ENCODE results near the gene PRPF19. TPM values are rescaled to one million over a fixed set of nuclear protein-coding genes. Genes with fewer than 3 reads are reported as not detected.

The PRPF19 gene
- total RNA-seq, 1 donor from 2014 or later: 36.1 TPM

DNA sequence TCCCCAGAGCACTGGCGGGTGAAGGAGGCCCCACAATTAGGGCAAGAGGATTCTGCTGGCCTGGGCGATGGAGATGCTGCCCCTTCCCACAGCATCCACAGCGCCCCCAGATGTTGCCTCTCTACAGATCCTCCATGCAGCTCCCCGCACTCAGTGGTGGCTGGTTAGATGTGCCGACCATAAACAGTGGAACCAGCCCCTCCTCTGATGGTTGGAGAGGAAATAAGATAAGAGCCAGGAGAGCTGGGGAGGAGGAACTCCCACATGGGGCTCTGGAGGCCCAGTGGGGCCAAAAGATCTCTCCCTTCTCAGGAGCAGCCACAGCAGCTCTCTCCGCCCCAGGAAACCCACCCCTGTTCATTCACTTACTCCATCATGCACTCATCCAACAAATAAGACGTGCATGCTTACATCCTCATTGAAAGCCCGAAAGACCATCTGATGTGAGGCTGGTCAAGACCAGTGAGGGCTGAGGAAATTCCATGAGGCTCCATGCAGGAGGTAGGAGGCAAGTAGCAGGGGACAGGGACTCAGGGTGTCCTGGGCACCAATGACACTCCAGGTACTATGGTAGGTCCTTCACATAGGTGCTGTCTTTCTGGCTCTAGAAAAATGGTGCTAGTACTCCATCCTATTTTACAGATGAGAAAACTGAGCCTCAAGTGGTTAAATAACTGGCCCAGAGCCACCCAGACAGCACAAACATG lies 52.1 kb downstream of the PRPF19 start:
- FAIRE-seq (no peak), DNase-seq (ENCODE audit: low read depth) (no peak)
- TF ChIP-seq, protein P1, sequence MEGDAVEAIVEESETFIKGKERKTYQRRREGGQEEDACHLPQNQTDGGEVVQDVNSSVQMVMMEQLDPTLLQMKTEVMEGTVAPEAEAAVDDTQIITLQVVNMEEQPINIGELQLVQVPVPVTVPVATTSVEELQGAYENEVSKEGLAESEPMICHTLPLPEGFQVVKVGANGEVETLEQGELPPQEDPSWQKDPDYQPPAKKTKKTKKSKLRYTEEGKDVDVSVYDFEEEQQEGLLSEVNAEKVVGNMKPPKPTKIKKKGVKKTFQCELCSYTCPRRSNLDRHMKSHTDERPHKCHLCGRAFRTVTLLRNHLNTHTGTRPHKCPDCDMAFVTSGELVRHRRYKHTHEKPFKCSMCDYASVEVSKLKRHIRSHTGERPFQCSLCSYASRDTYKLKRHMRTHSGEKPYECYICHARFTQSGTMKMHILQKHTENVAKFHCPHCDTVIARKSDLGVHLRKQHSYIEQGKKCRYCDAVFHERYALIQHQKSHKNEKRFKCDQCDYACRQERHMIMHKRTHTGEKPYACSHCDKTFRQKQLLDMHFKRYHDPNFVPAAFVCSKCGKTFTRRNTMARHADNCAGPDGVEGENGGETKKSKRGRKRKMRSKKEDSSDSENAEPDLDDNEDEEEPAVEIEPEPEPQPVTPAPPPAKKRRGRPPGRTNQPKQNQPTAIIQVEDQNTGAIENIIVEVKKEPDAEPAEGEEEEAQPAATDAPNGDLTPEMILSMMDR (IDR thresholded peaks at IDR 0.05; ENCODE audit: insufficient read depth, low read length, severe bottlenecking): no peak
- Histone ChIP-seq H3K36me3 (ENCODE audit: control insufficient read depth, insufficient read depth, low read length) (peaks cover 3% of the 10 kb centered on the region), H3K4me3 (ENCODE audit: low read depth, low read length) (no peak overlapping the region), H3K27me3 (ENCODE audit: control insufficient read depth, insufficient read depth, low read length) (no peaks in the 10 kb centered on the region)

DNA sequence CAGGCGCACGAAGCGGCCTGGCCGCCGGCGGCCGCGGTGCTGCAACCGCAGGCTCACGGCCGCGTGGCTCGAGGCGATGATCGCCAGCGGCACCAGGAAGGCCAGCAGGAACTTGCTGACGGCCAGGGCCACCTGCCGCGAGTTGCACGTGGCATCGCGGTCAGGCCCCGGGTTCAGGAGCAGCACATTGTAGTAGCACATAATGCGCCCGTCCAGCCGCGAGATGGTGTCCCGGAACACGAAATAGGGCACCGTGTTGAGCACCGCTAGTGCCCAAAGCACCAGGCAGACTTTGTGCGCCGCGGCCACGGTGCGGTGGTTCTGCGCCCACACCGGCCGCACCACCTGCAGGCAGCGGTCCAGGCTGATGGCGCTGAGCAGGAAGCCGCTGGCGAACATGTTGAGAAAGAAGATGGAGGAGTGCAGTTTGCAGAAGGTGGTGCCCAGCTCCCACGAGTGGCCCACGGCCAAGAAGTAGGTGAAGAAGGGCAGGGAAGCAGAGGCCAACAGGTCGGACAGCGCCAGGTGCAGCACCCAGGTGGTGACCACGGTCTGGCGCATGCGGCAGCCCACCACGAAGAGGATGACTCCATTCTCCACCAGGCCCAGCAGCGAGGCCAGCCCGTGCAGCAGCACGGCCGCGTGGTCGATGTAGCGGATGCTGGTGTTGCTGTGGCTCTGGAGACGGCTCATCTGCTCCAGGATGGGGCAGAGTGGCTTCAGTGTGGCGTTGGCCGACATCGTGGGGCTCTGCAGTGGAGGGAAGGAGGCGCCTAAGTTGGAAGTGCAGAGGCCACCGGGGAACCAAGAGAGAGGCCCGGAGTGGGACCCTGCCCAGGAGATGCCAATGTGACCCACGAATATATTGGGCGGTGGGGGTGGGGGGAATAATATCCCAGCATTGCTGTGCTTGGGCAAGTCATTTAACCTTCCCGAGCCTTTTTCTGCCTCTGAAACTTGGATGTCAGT lies 53.1 kb downstream of the PRPF19 start:
- no peaks in the 10 kb centered on the region for H3K27me3 ChIP-seq (ENCODE audit: control insufficient read depth, insufficient read depth, low read length)
- FAIRE-seq: no peak
- no peak overlapping the region for H3K4me3 ChIP-seq (ENCODE audit: low read depth, low read length)
- DNase-seq (ENCODE audit: low read depth): no peak
- H3K36me3 ChIP-seq (ENCODE audit: control insufficient read depth, insufficient read depth, low read length): peaks cover 5% of the 10 kb centered on the region
- TF ChIP-seq, protein P1 (IDR thresholded peaks at IDR 0.05; ENCODE audit: insufficient read depth, low read length, severe bottlenecking): no peak

DNA sequence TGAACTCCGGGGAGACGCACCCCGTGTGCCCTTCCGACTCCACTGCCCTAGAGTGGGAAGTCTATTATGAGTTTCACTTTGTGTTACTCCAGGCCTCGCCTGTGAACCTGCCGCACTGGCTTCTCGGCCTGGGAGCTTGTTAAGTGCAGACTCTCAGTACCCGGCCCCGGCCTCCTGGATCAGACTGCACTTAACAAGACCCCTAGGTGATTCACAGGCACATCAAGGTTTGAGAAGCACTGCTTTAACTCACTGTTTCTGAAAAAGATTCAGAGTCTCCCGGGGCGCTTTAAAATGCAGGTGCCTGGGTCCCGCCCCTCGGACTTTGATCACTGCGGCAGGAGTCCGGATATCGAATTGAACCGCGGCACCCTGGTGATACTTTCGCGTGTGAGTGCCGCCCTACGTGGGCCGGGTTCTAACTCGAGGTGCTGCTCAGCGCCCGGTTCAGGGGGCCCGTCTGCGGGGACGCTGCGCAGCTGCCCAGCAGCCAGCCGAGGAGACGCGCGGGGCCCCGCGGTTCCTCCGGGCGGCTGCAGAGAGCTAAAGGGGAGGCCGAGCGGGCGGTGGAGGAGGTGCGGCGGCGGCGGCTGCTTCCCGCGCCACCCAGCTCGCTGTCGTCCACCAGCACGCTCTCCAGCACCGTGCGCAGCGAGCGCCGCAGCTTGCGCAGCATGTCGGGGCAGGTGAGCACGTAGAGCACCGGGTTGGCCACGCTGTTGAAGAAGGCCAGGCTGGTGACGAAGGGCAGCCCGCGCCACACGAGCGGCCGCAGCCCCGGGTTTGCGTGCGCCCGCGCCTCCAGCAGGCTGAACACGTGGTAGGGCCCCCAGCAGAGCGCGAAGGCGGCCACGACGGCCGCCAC lies 54.0 kb downstream of the PRPF19 start:
- DNase-seq (ENCODE audit: low read depth) (peak; percentile 20), FAIRE-seq (no peak)
- Histone ChIP-seq H3K27me3 (ENCODE audit: control insufficient read depth, insufficient read depth, low read length) (no peaks in the 10 kb centered on the region), H3K4me3 (ENCODE audit: low read depth, low read length) (peak overlapping the region; percentile 4), H3K36me3 (ENCODE audit: control insufficient read depth, insufficient read depth, low read length) (peaks cover 8% of the 10 kb centered on the region)
- TF ChIP-seq, protein P1 (IDR thresholded peaks at IDR 0.05; ENCODE audit: insufficient read depth, low read length, severe bottlenecking): no peak

DNA sequence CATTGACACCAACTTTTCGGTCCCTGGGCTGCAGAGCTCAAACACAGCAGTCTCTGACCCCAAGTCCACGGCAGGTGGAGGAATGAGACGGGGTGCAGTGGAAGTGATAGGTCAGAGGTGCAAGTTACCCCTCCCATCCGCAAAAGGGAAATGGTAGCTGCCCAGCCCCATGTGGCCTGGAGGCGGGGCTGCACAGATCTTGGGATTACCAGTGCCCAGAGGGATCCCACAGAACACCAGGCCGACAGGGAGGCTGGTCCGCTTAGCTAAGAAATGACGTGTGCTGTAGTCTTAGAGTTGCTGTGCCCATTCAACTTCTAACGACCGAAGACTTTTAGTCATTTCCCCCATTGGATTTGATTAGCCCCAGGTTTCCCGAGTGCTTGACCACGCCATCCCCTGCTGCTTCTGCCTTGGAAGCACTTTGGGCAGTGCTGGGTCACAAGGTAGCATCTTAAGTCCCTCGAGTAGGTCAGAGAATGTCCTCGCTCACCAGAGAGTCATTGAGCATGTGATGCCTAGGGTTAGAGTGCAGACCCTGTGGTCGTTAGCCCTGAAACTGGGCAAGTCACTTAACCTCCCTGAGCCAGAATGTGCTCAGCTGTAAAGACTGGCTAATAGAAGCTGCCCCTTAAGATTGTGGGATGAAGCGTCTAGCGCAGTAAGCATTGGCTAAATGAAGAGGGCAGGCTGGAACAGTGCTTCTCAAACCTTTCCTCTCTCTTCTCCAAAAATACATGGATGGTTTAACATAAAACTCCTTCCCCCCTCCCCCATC lies 54.9 kb downstream of the PRPF19 start:
- no peaks in the 10 kb centered on the region for H3K27me3 ChIP-seq (ENCODE audit: control insufficient read depth, insufficient read depth, low read length)
- no peak overlapping the region for H3K4me3 ChIP-seq (ENCODE audit: low read depth, low read length)
- no peak for DNase-seq (ENCODE audit: low read depth)
- FAIRE-seq: no peak
- TF ChIP-seq, protein P1 (IDR thresholded peaks at IDR 0.05; ENCODE audit: insufficient read depth, low read length, severe bottlenecking): no peak
- H3K36me3 ChIP-seq (ENCODE audit: control insufficient read depth, insufficient read depth, low read length): peaks cover 8% of the 10 kb centered on the region

Measured in bronchial epithelial cell (primary cell).